HepG2 (cell line): Measurements from ENCODE around the gene COQ8B. TPM values are rescaled to one million over a fixed set of nuclear protein-coding genes. Genes with fewer than 3 reads are reported as not detected.
A peak's percentile ranks its signal among the peaks of the same experiment; 100 is the strongest.

Source experiments
- ARNTL ChIP-seq: sonication (generic); formaldehyde crosslinking; IDR thresholded peaks from 2 replicates; pipeline ENCODE4 v1.4.0; 2020; ENCODE audit warnings: mild to moderate bottlenecking, missing genetic modification reagents
- ATF6 ChIP-seq: sonication (generic); formaldehyde crosslinking; conservative IDR thresholded peaks from 2 replicates; pipeline ENCODE4 v1.4.0; 2020; ENCODE audit warnings: missing genetic modification reagents
- E2F2 ChIP-seq: sonication (generic); formaldehyde crosslinking; IDR thresholded peaks from 2 replicates; pipeline ENCODE4 v1.4.0; 2020; ENCODE audit warnings: missing genetic modification reagents, borderline replicate concordance
- ELF3 ChIP-seq: IDR thresholded peaks from 2 replicates; pipeline ENCODE4 v1.6.1; 2016; ENCODE audit warnings: missing genetic modification reagents, missing compliant biosample characterization
- FOXK2 ChIP-seq: fragments of 450-650 bp; IDR thresholded peaks from 2 replicates; pipeline ENCODE4 v1.6.1; 2016
- FOXP1 ChIP-seq, 2 experiments: fragments of 450-650 bp in 1 of 2; IDR thresholded peaks; 2 replicates each; pipeline ENCODE4 v1.6.1; 2017 to 2018; ENCODE audit warnings: antibody characterized with exemption in 1 of 2
- KLF13 ChIP-seq: sonication (generic); formaldehyde crosslinking; IDR thresholded peaks from 2 replicates; pipeline ENCODE4 v1.4.0; 2020; ENCODE audit warnings: mild to moderate bottlenecking, missing genetic modification reagents
- MTA3 ChIP-seq: sonication (generic); formaldehyde crosslinking; IDR thresholded peaks from 2 replicates; pipeline ENCODE4 v1.4.0; 2020; ENCODE audit warnings: missing genetic modification reagents
- NR2C2 ChIP-seq: sonication (generic); formaldehyde crosslinking; IDR thresholded peaks from 2 replicates; pipeline ENCODE4 v1.4.0; 2020; ENCODE audit warnings: missing genetic modification reagents, mild to moderate bottlenecking, moderate library complexity, borderline replicate concordance
- PCBP1 ChIP-seq: fragments of 200-400 bp; formaldehyde crosslinking; IDR thresholded peaks from 2 replicates; pipeline ENCODE4 v1.6.1; 2017; ENCODE audit warnings: mild to moderate bottlenecking, low read depth, low read length, borderline replicate concordance
- REPIN1 ChIP-seq: sonication (generic); formaldehyde crosslinking; IDR thresholded peaks from 2 replicates; pipeline ENCODE4 v1.8.0; 2022; ENCODE audit warnings: missing genetic modification reagents, low read depth, mild to moderate bottlenecking, borderline replicate concordance
- SKIL ChIP-seq: sonication (generic); formaldehyde crosslinking; IDR thresholded peaks from 2 replicates; pipeline ENCODE4 v1.8.0; 2022; ENCODE audit warnings: missing genetic modification reagents, mild to moderate bottlenecking, moderate library complexity, borderline replicate concordance
- SOX13 ChIP-seq, 3 experiments: fragments of 450-650 bp in 1 of 3; sonication (generic) in 1 of 3; formaldehyde crosslinking in 1 of 3; IDR thresholded peaks in 2 of 3; conservative IDR thresholded peaks in 1 of 3; 2 replicates each; pipeline versions ENCODE4 v1.5.0 to v1.6.1; 2016 to 2020; ENCODE audit warnings: antibody characterized with exemption in 1 of 3, mild to moderate bottlenecking in 1 of 3, missing compliant biosample characterization in 1 of 3, missing genetic modification reagents in 1 of 3, moderate library complexity in 1 of 3
- YEATS4 ChIP-seq: sonication (generic); formaldehyde crosslinking; IDR thresholded peaks from 2 replicates; pipeline ENCODE4 v1.4.0; 2020; ENCODE audit warnings: missing genetic modification reagents, borderline replicate concordance
- ZBTB37 ChIP-seq: sonication (generic); formaldehyde crosslinking; IDR thresholded peaks from 2 replicates; pipeline ENCODE4 v1.4.0; 2020; ENCODE audit warnings: mild to moderate bottlenecking, missing genetic modification reagents
- ZC3H13 ChIP-seq: sonication (generic); formaldehyde crosslinking; IDR thresholded peaks from 2 replicates; pipeline ENCODE4 v1.8.1; 2023; ENCODE audit warnings: mild to moderate bottlenecking, missing genetic modification reagents, moderate library complexity
- ZNF138 ChIP-seq: sonication (generic); formaldehyde crosslinking; IDR thresholded peaks from 2 replicates; pipeline ENCODE4 v1.5.0; 2020; ENCODE audit warnings: mild to moderate bottlenecking, low read depth, missing genetic modification reagents
- ZNF354B ChIP-seq: sonication (generic); formaldehyde crosslinking; IDR thresholded peaks from 2 replicates; pipeline ENCODE4 v1.8.0; 2022; ENCODE audit warnings: mild to moderate bottlenecking, missing genetic modification reagents
- ZNF382 ChIP-seq: sonication (generic); formaldehyde crosslinking; IDR thresholded peaks from 2 replicates; pipeline ENCODE4 v1.5.0; 2020; ENCODE audit warnings: missing genetic modification reagents, mild to moderate bottlenecking, borderline replicate concordance
- ZNF670 ChIP-seq: sonication (generic); formaldehyde crosslinking; IDR thresholded peaks from 2 replicates; pipeline ENCODE4 v1.8.0; 2022; ENCODE audit warnings: mild to moderate bottlenecking, missing genetic modification reagents, borderline replicate concordance
- ZNF678 ChIP-seq: sonication (generic); formaldehyde crosslinking; IDR thresholded peaks from 2 replicates; pipeline ENCODE4 v1.4.0; 2020; ENCODE audit warnings: mild to moderate bottlenecking, missing genetic modification reagents
- ZNF792 ChIP-seq: IDR thresholded peaks from 2 replicates; pipeline ENCODE4 v1.6.1; 2016
- ZSCAN20 ChIP-seq: sonication (generic); formaldehyde crosslinking; IDR thresholded peaks from 2 replicates; pipeline ENCODE4 v1.4.0; 2020; ENCODE audit warnings: missing genetic modification reagents, mild to moderate bottlenecking, borderline replicate concordance
- polyA plus RNA-seq, 8 experiments: library from polyadenylated mRNA; depleted of rRNA in 3 of 8; stranded (reverse) in 7 of 8; unstranded in 1 of 8; fragments of >200 nt; fragmentation: Illumina TruSeq in 4 of 8; extraction: Trizol in 4 of 8; gene quantifications; 2 replicates each; pipeline versions ENCODE4 v1.2.1 to v1.2.3, GENCODE V29; 2011 to 2016; ENCODE audit warnings: low read depth in 4 of 8, missing spikeins in 1 of 8, mixed read lengths in 1 of 8; ENCODE audit not compliant: insufficient read depth in 1 of 8
- total RNA-seq, 5 experiments: library from RNA; depleted of rRNA; stranded (reverse); fragments of >200 nt; fragmentation: Illumina TruSeq; extraction: Trizol; gene quantifications; 2 replicates each; pipeline ENCODE4 v1.2.3, GENCODE V29; 2016; ENCODE audit warnings: low read depth in 1 of 5

The COQ8B gene
- total and polyA plus RNA-seq, 2 of the 13 experiments (the other 11 are each of a cell fraction or from before 2014, with no cell fraction given), result 12.3 to 17.2 TPM

- TF ChIP-seq ZSCAN20 (CRISPR knock-in tag) (no peak), ZBTB37 (CRISPR knock-in tag) (no peak), ZNF792 (CRISPR knock-in tag) (peak; percentile 75), MTA3 (CRISPR knock-in tag) (no peak), E2F2 (CRISPR knock-in tag) (no peak), SOX13 (IDR thresholded peaks at IDR 0.05) (no peak), SOX13 (CRISPR knock-in tag; conservative IDR thresholded peaks at IDR 0.05 in 1 of 2, IDR thresholded peaks at IDR 0.05 in 1 of 2) (0 out of 4 replicates have a peak, but pooled peaks of 1 of the 2 experiments have one; percentile 27), ZNF138 (no peak), ZNF382 (CRISPR knock-in tag) (no peak), PCBP1 (no peak), KLF13 (no peak), ZNF354B (CRISPR knock-in tag) (no peak), ZC3H13 (CRISPR knock-in tag) (0 out of 2 replicates have a peak, but pooled peaks have one; percentile 48), NR2C2 (CRISPR knock-in tag) (peak; percentile 92), ATF6 (CRISPR knock-in tag) (no peak), ZNF670 (CRISPR knock-in tag) (no peak), YEATS4 (CRISPR knock-in tag) (peak; percentile 73; the same call in 1 of the 2 replicates), ELF3 (CRISPR knock-in tag) (peak; percentile 71), SKIL (no peak), ARNTL (CRISPR knock-in tag) (peak; percentile 87), FOXK2 (peak; percentile 25), REPIN1 (CRISPR knock-in tag) (peak; percentile 31; the same call in 1 of the 2 replicates), ZNF678 (CRISPR knock-in tag) (no peak), FOXP1 (IDR thresholded peaks at IDR 0.05) (no peak), FOXP1 (CRISPR knock-in tag; IDR thresholded peaks at IDR 0.05) (no peak)
Measured at GRCh38 chr19:40750058-40750873, 33.6 kb upstream of the COQ8B start, which contains the start of gene ACTMAP (continued).
